Stomach (tissue), 4 donors: Measurements from ENCODE around the gene SMOC2.
A peak's percentile ranks its signal among the peaks of the same experiment; 100 is the strongest.

Experiments used
- POLR2AphosphoS5 ChIP-seq, 3 donors: sonication (generic); formaldehyde crosslinking; IDR thresholded peaks; one replicate each; pipeline ENCODE4 v1.6.1; 2016; ENCODE audit warnings: antibody characterized with exemption in 3 of 3
- TF ChIP-seq, protein P1 (sequence below), 7 experiments: fragments of 450-650 bp in 4 of 7; fragments of 200-600 bp in 3 of 7; sonication (generic) in 3 of 7; IDR thresholded peaks; one replicate each; pipeline ENCODE4 v1.5.1; 2016 to 2019; ENCODE audit warnings: antibody characterized with exemption in 7 of 7, control low read depth in 2 of 7, mild to moderate bottlenecking in 1 of 7

DNA sequence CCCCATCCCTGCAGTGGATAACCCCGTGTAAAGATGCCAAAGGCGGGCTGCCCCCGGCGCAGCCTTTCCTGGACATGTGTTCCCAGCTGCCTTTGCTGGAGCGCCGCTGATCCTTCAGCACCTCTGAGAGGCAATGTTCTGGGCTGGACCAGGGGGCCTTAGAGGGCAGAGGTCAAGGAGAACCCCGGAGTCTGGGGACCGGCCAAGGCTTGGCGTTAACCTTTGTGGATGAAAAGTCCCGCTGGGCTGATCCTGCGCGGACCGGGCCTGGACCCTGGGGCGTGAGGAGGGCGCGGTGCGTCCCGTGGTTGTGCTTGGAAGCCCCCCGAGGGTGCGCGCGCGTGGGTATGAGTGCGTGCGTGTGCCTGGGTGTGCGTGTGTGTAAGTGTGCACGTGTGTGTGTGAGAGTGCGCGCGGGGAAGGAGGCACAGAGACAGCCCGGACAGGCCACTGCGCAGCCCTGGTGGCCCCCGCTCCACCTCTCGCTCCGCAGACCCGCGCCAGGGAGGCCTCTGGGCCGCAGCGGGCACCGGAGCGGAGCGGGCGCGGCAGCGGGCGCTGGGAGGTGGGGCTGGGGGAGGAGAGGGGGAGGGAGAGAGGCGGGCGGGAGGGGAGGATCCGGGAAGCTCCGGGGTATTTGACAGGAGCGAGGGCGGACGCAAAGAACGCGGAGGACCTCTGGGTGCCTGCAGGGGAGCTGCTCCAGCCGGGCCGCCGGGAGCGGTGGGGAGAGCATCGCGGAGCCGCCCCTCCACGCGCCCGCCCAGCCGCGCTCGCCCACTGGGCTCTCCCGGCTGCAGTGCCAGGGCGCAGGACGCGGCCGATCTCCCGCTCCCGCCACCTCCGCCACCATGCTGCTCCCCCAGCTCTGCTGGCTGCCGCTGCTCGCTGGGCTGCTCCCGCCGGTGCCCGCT lies at the start of gene SMOC2:
- peak in 1 of 3 donors; percentile 12 for TF ChIP-seq POLR2AphosphoS5 (IDR thresholded peaks at IDR 0.05)
- TF ChIP-seq, protein P1, sequence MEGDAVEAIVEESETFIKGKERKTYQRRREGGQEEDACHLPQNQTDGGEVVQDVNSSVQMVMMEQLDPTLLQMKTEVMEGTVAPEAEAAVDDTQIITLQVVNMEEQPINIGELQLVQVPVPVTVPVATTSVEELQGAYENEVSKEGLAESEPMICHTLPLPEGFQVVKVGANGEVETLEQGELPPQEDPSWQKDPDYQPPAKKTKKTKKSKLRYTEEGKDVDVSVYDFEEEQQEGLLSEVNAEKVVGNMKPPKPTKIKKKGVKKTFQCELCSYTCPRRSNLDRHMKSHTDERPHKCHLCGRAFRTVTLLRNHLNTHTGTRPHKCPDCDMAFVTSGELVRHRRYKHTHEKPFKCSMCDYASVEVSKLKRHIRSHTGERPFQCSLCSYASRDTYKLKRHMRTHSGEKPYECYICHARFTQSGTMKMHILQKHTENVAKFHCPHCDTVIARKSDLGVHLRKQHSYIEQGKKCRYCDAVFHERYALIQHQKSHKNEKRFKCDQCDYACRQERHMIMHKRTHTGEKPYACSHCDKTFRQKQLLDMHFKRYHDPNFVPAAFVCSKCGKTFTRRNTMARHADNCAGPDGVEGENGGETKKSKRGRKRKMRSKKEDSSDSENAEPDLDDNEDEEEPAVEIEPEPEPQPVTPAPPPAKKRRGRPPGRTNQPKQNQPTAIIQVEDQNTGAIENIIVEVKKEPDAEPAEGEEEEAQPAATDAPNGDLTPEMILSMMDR (IDR thresholded peaks at IDR 0.05), result no peak
